HT1080 (cell line): Measurements from ENCODE around the gene ARF1. TPM values are rescaled to one million over a fixed set of nuclear protein-coding genes. Genes with fewer than 3 reads are reported as not detected.

Experiments
- DNase-seq: peaks from one replicate; pipeline ENCODE4 v3.0.0-alpha.2; 2015; ENCODE audit warnings: low read depth
- small RNA-seq: library from RNA; depleted of rRNA; stranded (forward); fragments of <200 nt; gene quantifications from one replicate; pipeline ENCODE3, GENCODE V24; 2014
- total RNA-seq: library from RNA; depleted of rRNA; stranded (reverse); fragments of >200 nt; shearing (Covaris generic); gene quantifications from 2 replicates; pipeline ENCODE4 v1.2.3, GENCODE V29; 2014; rRNA removed

ARF1 gene
- total RNA-seq, 1 experiment from 2014 or later = 355 TPM

GRCh38 chr1:228146417-228147150 lies 64.1 kb downstream of the ARF1 start:
- no peak for DNase-seq

- no peak for DNase-seq
Measured at GRCh38 chr1:228147151-228147693, 64.7 kb downstream of the ARF1 start.

GRCh38 chr1:228147768-228148167 lies 65.3 kb downstream of the ARF1 start:
- no peak for DNase-seq

GRCh38 chr1:228148196-228148861 lies 65.8 kb downstream of the ARF1 start:
- DNase-seq = no peak

Small RNA genes lying within 50 kb of the gene (small RNA-seq; reads per million reads assigned to genes)
- not detected for gene AL359510.1

Other genes starting within 250 kb of the ARF1 start
- gene WNT9A, start 134.8 kb upstream of the ARF1 start, total RNA-seq = 0.33 and 0.68 TPM in 2 replicates
- gene WNT3A, start 75.7 kb upstream of the ARF1 start, total RNA-seq = not detected in 2 replicates
- 18.5 and 19.7 TPM in 2 replicates for gene C1orf35, start 20.6 kb downstream of the ARF1 start, total RNA-seq
- 53.8 and 73.2 TPM in 2 replicates for gene MRPL55, start 26.6 kb downstream of the ARF1 start, total RNA-seq
- gene GUK1, start 57.6 kb downstream of the ARF1 start, total RNA-seq = 208 and 294 TPM in 2 replicates
- gene GJC2, start 67.2 kb downstream of the ARF1 start, total RNA-seq = 0.10 and 0.31 TPM in 2 replicates
- gene IBA57, start 83.1 kb downstream of the ARF1 start, total RNA-seq = 6.1 and 8.4 TPM in 2 replicates
- 0.66 and 2.3 TPM in 2 replicates for gene OBSCN, start 125.3 kb downstream of the ARF1 start, total RNA-seq